Measurements from ENCODE around the gene NME9.

Gene NME9

DNA sequence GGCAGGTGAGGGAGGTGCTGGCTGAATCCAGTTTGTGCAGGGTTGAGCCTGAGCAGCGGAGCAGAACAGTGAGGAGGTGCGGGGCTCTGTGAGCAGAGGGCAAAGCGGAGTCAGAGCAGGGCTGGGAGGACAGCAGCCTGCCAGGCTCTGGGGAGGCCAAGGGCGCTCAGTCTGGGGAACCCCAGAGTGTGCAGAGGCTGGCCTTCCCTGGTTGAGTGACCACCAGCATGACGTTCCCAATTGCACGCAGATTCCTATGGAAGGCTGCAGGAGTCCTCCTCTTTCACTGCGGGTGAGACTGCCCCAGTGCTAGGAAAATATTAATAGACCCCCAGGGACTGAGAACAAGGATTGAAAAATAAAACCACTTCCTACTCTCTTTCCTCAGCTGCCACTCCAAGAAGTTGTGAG, 31.9 kb upstream of the NME9 start:
- DNase-seq, result no peak

DNA sequence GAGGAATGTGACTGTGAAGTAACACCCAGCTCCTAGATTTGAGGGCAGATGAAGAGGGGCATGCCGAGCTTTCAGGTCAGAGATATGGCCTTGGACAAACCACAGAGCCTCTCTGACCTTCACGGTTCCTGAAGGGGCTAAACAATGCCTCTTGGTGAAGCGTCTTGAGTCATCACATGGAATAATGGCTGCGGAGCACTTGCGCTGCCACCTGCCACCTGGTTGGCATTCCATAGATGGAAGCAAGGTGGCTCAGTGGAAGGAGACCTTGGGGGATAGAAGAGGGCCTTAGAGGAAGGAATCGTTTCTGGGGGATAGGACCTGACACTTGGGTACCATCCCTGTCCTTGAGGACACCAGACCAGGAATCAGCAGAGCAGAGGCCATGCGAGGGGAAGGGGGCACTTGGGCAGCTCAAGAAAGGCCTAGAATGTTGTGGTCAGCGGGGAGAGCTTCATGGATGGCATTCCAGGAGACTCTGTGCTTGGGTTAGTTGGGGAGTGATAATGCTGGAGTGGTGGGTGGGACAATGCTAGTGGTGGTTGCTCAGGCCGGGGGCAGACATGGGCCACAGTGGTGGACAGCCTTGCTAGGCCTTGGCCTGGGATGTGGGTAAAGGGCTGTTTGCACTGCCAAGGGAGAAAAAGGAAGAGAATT, 31.3 kb upstream of the NME9 start:
- no peak for DNase-seq

DNA sequence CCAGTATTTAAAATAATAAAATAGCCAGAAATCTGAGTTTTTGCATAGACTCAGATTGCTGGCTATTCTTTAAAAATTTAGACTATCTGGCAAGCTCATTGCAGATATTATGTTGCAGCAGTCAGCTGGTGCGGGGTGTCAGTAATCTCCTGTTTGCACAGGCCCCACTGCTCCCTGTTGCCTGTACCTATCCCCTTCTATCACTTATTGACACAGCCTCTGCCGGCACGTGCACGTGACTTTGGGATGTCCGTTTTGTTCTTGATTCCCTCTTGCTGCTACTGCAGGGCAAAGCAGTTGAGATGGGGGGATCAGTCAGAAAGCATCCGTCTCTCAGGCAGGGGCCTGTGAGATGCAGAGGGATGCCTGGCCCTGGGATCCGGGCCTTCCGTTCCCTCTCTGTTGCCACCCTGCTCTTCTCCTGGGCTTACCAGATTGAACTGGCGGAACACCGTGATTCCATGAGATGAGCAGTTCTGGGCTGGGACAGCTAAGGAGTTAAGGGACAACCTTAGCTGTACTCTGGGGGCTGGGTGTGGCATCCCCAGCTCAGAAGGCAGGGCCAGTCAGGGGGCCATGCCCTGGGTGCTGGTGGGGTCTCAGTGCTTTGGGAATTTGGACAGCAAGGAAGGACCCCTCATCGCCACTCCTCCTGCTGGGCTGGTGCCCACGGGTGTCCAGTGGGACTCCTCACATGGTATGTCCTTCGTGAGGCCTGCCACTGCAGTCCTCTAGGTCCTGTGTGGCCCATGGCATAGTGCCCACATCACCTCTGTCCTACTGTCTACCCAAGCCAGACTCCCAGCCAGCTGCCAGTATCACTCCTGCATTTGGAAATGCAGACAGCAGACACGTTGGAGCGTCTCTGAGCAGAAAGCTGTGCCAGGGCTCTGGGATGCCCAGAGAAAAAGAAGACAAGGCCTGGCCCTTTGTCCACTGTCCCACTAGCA, 30.5 kb upstream of the NME9 start:
- DNase-seq, result no peak

DNA sequence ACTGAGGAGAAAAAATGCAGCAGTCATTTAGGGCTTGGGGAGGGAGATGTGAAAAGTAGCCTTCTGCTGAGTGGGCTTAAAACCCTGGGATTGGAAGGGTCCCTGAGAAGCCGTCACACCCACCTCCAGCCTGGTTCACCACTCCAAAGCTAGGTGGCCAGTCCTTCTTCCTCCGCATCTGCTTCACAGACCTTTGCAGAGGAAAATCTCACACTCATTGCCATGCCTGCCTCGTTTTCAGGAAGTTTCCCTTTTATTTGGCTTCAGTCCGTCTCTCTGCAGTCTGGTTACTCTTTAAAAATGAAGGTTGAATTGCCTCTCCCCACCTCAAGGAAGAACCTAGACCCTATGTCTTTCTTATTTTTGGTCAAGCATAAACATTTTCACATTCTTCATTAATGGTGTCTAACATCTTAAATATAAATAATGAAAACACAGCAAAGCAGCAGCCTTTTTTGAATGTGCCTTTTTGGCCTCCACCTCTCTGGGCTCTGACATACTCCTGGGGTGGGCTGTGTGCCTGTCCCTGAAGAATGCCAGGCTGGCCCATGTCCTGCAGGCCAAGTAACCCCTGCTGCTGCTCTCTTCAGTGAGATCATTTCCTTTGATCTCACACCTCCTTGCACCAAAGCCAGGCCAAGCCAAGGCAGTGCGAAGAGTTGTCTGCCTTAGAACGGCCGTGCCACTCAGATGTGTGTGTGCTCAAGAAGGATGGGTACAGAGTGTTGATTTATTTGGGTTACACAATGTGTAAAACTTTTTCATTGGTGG, 29.7 kb upstream of the NME9 start:
- no peak for DNase-seq

DNA sequence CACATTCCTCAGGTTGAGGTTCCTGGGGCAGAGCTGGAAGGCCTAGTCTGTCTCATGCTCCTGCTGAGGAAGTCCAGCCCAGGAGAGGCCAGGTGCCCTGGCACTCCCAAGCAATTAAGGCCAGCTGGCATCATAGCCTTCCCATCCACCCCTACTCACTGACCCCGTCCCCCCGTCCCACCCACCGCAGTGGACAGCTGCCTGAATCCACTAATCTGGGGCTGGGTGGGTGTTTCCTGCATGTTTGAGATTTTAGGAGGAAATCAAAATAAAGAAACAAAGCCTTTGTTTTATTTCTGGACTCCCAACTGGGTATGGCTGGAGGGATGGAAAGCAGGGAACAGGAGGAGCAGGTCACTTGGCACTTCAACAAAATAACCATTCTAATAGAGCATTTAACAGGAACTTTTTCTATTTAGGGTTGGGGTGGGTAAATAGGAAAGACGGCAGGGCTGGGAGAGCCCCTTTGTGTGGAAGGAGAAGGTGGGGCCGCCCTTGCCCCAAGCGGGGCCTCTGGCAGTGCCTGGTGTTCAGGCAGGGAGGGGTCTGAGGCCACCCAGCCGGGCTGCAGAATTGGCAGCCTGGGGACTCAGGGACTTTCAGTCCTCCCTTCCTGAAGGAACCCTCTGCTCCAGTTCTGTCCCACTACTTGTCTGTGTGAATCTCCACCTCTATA, 27.2 kb upstream of the NME9 start:
- DNase-seq, result no peak

DNA sequence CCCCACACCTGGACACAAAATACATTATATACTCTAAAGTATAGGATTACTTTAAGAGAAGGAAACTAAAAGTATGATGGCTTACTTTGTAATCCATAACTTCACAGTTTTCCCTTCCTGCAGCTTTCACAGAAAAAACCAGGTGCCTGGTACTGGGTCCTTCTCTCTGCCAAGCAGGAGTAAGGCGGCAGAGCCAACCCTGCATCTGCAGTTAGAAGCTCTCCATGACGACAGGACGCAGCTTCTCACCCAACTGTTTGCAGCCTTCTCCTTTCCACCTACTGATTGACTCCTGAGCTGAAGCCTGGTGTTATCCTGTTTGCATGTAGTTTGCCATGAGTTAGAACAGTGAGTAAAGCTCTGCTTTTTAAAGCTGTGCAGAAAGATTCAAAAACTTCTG, 25.4 kb upstream of the NME9 start:
- DNase-seq, result no peak

DNA sequence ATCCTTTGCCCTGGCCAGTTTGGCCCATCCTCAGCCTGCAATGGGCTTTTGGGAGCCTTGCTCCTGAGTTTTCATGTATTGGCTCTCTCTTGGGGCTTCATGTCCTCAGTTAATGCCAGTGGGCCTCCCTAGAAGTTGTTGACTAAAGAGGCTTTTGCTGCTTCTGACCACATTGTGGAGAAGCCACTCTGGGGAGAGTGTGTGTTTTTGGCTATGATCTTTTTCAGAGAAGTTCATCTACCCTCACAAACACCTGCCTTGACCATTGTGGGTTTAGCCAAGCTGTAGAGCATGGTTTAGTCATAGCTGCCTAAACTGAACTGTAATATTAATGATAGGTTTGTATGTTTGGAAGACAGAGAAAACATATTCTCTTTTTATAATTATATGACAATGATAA, 24.7 kb upstream of the NME9 start:
- no peak for DNase-seq

DNA sequence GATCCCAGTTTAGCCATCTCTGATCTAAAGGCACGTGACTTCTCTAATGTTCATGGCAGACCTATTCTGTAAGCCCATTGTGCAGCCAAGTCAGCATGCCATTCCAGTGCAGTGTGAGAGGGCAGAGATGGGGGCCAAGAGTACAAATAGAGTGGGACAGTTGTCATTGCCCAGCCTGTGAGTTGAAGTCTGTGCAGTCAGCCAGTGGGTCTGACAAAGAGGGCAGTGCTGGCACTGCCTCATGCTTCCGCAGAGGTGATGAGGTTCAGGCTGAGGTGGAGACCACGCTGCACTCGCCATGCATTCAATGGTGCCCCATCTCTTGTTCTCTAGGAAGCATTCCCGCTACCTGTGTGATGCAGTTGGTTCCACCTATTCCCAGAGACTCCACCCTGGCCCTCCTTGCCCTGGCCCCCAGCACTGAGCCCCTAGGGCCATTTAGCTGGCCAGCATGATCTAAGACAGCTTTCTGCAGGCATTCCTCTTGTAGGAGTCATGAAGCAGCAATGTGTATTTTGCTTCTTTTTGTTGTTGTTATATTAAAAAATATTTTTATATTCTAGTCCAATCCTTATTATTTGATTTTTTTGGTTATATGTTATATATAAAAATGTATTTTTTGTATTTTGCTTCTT, 22.4 kb upstream of the NME9 start:
- no peak for DNase-seq

DNA sequence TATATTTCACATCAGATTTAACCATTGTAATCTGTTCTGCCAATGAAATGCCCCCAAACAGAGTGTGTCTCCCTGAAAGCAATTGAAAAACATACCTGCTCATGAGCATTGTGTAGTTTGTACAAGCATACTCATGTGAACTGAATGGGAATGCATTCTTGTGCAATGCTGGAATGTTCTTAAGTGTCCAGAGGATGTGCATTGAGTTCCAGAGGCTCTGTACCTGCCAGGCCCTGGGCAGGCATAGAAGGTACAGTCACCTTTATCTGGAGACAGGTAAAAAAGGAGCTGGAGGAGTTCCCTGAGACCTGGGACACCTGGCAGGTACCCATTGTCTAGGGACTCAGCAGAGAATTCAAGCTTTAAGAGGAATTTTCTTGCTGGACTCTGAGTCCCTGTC, 21.5 kb upstream of the NME9 start:
- no peak for DNase-seq

DNA sequence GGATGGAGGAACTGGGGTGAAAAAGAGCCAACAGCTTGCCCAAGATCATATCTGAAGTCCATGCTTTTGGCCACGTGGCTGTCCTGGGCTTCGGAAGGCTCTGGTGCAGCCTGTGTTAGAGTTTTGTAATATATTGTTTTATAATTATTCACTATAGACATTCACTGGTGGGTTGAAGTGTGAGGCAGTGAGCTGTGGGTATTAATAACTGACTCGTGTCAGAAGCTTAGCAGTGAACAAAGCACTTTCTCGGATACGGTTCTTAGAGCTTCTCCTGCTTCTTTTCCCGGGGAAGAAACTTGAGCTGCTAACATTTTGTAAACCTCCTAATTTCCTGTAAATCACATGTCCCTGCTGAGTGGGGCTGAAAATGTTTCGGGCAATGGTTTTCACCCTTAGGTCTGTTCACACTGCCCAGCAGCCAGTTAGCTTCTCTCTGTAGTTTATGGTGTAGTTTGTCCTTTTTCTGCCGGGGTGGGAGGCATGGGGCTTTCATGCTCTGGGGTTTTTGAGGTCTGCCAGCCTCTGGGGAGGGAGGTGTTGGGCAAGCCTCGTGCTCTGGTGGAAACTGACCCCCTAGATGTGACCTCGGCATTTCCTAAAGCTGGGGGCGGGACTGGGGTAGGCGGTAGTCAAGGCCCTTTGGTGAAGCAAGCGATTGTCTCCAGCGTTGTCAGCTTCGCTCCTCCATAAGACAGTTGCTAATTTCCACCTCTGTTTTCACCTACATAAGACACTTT, 20.4 kb upstream of the NME9 start:
- no peak for DNase-seq

DNA sequence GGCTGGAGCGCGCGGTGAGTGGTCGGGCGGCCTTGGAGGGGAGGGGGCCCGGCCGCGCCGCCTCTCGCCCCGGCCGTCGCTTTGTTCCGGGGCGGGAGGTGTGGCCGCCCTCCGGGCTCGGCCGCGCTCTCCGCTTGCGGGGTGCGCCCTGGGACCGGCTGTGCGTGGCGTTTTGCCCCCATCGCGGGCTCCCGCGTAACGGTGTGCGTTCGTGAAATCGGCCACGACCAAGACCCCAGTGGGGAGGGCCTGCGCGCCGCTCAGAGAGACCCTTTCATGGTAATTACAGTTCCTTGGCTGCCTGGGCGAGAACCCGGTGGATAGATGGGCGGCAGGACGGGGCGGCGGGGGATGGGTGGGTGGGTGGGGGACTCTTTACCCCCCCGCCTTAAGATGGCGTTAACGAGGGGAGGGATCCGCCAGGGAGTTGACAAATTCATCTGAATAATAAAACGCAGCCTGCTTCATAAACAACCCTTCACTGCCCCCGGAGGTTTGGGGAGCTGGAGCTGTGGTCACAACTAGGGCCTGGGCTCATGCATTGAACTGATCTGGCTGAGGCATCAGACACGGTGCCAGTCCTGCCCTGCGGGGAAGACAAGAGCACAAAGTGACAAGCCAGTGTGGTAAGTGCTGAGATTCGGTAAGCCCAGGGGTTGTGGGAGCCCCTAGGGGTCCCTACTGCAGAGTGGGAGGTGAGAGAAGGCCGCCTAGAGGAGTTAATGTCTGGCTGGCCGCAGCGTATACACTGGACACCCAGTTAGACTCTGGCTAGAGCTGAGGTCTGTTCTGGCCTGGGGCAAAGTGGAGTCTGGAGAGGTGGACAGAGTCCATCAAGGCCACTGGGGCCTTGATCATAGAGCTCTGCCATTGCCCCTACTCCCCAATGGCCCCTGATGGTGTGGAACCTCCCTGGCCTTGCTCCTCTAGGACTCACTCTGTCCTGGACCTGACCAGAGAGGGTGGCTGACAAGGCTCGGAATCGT, 19.4 kb upstream of the NME9 start:
- DNase-seq, result no peak

DNA sequence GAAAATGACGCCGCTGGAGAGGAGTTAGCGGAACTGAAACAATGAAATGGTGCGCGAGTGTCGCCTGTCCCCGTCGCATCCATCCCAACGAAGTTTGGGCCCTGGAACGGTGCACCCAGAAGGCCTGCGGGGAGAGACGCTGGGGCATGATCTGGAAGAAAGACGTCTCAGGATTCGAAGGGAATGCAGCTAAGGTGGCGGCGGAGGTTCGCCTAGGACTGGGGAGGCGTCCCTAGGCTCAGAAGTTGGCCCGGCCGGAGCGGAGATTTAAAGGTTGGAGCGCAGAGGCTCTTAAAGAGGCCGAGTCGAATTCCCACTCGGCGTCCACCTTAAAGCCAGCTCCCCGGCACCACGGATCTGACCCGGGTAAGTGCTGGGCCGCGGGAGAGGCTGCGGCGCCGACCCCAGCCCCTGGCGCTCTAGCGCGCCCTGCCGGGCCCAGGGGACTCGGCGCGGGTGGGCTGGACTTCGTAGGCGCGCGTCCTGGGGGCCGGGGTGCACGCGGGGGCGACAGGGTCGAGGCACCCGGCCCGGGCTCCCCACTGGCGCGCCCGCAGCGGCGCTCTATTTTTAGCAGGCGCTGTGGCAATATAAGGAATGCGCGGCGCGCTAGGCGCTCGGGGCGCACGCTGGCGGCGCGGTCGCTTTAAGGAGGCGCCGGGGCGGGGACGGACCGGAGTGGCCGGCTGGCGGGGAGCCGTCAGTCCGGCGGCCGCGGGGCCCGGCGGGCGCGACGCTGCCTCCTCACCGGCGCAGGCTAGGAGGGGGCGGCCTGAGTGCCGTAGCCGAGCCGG, 18.5 kb upstream of the NME9 start, which contains the start of gene MRAS:
Gene MRAS, plus strand, starts transcription at position 620 of the 794 bp plus-strand sequence. CDS start 24,305 bp downstream, outside the sequence.
- DNase-seq, result peak; percentile 25

DNA sequence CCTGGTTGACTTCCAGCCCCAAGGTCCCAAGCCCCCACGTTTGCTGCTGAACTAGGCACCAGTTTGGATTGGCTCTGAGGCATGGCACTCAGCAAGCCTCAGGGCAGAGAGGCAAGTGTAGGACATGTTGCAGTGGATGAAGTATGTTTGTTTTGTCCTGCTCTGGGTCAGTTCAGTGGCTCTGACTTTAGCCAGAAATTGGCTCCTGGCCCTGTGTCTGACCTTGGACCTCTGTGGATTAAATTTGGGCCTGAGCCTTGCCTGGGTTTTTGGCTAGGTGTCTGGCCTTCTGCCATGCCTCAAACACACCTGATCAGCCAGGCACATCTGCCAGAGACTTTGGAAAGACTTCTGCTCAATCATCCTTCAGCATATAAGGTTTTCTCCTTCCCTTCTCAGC, 15.1 kb upstream of the NME9 start:
- no peak for DNase-seq

DNA sequence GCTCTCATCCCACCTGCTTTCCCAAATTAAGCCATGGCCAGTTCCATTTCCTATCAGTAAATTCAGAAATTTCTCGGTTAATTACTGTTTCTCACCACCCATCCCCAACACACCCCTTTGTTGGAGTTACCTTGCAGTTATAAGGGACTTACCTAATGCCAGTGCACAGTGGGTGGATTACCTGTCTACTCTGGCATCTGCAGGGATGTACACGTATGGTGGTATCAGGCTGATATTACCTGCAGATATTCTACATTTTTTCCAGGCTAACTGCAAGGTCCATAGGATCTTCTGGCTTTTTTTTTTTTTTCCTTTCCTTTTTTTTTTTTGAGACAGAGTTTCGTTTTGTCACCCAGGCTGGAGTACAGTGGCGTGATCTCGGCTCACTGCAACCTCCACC, 10.9 kb upstream of the NME9 start:
- no peak for DNase-seq

DNA sequence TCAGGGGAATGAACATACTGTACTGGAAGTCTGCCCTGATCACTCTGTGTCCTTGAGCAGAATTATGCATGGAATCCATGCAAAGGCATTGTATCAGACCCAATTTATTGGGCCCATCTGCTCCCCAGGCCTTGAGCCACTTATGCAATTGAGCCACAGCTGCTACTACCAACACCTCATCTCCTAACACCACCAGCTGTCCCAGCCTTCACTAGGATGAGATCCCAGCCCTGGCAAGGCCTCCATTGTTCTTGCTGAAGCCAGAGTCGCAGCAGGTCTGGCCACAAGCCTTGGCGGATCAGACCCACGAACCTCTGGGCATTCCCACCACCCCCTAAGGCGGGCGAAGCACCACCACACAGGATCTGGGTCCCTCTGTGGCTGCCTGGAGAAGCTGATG, 9.2 kb upstream of the NME9 start:
- DNase-seq, result no peak

DNA sequence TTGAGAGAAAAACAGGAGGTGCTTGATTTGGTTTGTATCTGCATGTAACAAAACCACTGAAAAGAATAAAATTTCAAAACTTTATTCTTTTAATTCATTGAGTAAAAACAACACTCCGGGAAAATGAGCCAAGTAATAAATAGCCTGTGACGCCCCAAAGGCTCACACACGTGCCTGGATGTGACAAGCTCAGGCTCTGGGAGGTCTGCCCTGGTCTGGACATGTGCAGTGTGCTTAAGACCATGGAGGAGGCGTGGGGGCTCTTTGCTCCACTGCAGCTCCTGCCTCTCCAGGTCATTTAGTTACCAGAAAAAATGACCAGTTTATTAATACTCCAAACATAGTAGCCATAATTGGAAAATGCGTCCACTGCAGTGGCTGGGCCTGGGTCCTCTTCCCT, 8.6 kb upstream of the NME9 start:
- DNase-seq, result no peak

DNA sequence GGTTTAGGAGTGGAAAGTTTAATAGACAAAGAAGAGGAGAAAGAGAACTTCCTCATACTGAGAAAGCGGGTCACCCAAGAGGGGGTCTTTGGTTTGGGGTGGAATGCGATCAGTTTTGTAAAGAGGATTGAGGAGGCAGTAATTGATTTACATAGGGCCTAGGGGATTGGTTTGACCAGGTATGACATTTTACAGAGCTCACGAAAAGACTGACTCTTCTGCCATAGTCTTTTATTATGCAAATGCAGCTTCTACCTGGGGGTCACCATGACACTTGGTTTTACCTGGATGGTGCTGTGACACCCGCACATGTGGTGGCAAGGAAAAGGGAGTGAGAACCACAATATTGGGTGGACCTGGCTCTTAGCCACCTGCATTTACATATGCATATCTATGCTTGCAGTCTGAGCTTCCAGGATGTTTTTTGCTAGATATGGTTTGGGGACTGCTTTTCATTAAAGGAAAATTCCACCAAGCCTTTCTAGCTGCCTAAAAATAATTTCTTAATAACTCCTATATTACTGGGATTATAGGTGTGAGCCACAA, 6.9 kb upstream of the NME9 start:
- no peak for DNase-seq

DNA sequence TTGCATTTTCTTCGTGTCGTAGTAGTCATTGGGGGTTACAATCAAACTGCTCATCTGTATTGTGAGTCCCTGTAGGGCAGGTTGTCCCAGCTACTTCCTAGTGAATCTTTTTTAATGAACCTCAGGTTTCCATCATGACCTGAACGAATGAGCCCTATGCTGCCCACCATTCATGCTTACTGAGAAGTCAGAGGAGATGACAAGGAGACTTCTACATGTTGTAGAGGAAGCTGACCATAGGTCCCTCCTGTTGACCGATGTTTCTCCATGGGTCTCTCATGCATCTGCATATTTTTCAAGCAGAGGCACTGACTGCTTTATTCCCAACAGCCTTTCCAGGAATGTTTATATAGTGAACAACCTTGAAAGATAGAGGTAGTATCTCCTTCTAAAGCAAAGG, 5.0 kb upstream of the NME9 start:
- DNase-seq, result no peak

DNA sequence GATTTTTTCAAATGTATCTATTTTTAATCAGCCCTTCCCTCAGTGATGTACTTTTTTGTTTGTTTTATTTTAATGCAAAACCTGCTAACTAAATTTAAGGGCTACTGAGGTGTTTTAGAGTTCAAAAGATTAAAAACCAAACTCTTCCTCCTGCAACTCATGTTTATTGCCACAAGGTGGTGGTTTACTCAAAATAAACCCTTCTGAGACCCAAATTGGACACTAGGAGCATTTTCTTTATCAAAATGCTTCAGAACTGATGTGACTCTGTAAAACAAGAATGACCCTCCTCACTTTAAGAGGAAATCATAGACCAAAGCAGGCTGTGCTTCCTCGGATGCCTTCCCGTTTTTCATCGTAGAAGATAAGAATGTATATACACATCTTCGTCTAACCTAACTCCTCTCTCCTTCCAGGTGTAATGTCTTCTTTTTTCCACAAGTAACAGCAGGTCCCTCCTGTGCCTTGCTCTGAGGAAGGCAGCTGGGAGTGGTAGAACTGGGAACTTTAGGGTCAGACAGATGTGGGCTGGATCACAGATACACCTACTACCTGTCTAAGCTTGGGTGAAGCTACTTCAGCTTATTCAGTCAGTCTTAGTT, 2.9 kb upstream of the NME9 start:
- no peak for DNase-seq

Measured in NCI-H510A (cell line).